GM19240 (cell line): ENCODE results near the gene FGD3.
"Not testable (repeated sequence)": the region's sequence is repeated elsewhere in the genome, so short reads cannot be mapped to it uniquely, and the experiment has no call there.

Source experiments
- DNase-seq: peaks from one replicate; pipeline ENCODE4 v3.0.0; 2011; ENCODE audit warnings: low spot score; ENCODE audit not compliant: insufficient read length

The FGD3 gene, protein sequence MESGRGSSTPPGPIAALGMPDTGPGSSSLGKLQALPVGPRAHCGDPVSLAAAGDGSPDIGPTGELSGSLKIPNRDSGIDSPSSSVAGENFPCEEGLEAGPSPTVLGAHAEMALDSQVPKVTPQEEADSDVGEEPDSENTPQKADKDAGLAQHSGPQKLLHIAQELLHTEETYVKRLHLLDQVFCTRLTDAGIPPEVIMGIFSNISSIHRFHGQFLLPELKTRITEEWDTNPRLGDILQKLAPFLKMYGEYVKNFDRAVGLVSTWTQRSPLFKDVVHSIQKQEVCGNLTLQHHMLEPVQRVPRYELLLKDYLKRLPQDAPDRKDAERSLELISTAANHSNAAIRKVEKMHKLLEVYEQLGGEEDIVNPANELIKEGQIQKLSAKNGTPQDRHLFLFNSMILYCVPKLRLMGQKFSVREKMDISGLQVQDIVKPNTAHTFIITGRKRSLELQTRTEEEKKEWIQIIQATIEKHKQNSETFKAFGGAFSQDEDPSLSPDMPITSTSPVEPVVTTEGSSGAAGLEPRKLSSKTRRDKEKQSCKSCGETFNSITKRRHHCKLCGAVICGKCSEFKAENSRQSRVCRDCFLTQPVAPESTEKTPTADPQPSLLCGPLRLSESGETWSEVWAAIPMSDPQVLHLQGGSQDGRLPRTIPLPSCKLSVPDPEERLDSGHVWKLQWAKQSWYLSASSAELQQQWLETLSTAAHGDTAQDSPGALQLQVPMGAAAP

DNA sequence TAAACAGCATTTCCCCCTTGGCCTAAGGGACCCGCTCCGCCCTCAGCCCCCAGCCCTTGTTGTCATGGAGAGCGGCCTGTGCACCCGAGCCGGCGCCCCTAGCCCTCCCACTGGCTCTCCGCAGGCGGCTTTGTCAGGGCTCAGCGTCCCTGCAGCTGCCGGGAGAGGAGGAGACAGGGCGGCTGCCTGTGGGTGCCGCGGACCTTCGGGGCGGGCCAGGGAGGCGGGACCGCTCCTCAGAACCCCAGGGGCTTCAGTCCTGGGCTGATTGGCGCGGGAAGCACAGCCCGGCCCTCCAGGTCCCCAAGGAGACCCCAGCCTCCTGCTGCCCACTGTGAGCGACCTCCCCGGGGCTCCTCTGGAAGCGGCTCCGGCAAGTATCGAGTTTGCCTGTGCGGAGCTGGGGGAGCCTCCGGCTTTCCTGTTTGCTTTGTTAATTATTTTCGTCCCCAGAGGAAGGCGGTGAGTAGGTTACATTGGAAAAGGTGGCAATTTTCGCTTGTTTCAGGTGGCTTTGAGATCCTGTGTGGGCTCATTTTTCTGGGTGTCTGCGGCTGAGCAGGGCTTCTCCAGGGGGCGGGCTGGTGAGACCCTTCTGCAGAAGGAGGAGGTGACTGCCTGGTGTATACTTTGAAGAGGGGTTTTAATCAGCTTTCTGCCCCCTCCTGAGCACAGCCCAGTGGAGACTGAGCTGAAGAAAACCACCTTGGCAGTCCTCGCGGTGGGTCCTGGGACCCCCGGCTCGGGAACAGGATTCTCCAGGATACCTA is at the start of gene FGD3:
Gene FGD3 (plus strand): TSS at position 256 of the 770 bp plus-strand sequence. CDS start 28,734 bp downstream, outside the sequence.
- no peak for DNase-seq

DNA sequence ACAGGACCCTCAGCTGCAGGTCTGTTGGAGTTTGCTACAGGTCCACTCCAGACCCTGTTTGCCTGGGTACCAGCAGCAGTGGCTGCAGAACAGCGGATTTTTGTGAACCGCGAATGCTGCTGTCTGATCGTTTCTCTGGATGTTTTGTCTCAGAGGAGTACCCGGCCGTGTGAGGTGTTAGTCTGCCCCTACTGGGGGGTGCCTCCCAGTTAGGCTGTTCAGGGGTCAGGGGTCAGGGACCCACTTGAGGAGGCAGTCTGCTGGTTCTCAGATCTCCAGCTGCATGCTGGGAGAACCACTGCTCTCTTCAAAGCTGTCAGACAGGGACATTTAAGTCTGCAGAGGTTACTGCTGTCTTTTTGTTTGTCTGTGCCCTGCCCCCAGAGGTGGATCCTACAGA is 42.2 kb upstream of the FGD3 start:
- not testable (repeated sequence) for DNase-seq

DNA sequence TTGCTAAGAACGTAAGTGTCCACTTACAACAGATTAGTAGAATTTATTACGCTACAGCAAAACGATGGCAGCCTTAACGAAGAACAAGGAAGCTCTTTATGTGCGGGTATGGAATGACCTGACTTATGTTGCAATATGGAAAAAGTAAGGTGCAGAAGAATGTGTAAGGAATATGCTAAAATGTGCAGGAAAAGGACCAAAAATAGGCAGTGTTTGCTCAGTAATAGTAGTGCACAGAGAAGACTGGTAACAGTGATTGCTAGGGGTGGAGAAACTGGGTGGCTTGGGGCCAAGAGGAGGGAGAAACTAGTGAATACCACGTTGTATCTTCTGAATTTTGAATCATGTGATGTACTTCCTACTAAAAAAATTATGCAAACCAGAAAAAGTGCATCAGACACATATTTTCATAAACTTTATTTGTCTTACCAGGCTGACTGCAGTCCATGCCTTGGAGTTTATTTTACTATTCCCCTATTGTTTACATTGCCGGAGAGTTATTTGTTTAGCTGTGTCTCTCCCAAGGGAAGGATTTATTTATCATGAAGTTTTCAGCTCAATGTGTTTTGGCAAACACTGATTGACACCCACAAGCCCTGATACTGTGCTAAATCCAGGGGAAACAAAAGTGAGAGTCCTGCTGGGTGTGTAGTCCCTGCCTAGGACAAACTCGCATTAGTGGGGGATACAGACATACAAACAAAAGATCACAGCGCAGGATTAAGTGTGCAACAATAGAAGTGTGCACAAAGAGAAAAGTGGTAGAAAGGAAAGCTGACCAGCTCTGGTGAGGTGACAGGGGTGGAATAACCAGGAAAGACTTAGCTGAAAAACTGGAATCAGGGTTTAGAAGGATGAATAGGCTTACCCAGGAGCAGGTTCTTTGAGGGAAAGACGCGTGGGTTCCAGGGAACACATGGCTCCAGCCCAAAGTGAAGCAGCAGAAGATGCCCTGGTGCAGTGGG is 35.5 kb upstream of the FGD3 start:
- DNase-seq, result no peak

DNA sequence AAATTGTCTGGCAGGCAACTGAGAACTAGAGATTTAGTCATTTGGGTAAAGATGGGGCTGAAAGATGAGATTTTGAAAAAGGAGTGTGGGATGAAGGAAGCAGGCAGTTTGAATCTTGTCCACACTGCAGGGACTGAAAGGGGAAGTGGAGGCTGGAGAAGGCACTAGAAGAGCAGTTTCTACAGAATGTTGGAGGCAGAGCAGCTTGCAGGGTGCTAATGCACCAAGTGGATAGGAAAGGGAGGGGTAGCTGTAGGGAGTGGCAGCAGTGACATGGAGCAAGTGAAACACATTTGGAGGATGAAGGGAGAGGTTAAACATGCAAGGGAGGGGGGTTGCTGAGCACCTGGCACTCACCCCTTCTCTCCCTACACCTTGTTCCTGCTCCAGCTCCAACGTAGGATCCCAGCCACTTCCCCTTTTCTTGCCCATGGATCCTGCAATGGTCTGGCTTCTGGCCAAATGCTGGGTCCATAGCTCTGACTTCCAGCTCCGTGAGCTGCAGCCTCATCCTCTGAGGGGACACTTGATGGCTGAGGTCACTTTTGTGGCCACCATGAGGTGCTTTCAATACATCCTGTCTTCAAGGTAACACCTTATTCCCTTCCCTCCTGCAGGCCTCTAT is 30.0 kb upstream of the FGD3 start:
- no peak for DNase-seq

DNA sequence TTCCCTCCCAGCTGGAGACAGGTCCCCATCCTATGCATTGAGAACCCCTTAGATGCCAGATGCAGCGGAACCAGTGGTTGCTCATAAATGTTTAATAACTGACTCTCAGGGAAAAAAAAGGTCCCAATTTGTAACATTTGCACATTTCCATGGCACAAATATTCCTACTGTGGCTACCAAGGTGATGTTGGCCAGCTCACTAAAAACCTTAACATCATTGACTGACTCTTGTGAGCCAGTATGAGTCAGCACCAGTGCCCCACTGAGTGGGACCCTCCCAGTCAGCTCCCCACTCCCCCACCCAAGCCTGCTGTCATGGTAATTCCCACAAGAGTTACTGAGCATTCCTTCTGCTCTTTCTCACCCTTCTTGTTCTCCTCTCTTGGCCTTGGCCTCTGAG is 26.9 kb upstream of the FGD3 start:
- DNase-seq, result no peak

DNA sequence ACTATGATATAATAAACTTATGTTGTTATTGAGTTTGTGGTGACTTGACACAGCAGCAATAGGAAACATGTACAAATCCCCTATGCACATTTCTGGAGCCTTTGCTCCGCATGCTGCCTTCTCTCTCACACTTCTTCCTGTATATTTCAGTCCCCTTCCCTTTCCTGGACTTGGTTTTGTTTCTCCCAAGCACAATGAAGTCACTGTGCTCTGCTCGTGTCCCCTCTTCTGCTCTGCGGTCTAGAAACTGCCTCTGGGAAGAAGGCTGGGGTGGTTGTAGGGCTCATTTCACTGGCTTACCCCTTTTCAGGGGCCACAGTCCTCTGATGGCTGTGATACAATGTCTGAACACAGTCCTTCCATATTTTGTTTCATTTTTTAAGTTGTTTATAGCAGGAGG is 15.7 kb upstream of the FGD3 start:
- DNase-seq, result no peak

DNA sequence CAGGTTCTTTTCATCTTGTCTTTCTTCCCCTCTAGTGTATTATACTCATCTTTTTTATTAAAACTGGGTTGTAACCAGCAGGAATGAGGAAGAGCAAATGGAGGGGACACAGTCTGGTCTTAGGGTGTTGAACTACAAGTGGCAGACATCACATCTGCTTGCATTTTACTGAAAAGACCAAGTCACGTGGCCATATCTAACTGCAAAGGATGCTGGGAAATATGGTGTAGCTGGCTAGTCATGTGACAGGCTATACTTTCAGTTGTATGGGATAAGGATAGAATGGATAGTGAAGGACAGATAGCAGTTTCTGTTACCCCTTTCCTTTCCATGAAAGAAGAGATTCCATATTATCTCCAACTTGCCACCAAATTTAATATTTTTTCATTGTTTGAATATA is 13.0 kb upstream of the FGD3 start:
- no peak for DNase-seq

DNA sequence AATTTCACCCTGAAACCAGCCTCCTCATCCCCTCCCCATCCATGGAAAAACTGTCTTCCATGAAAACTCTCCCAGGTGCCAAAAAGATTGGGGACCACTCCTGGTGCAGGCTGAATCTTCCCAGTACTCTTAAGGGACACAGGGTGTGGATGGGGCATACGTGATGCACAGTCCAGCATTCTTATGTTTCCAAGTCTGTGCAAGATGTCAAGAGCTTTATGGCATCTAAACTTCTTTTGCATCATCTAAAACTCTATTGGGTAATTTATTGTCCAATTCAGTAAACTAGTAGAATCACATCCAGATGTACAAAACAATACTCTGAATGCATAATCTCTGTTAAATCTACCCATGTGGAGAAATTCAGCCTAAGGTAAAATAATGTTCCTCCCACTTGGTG is 9.3 kb upstream of the FGD3 start:
- DNase-seq, result no peak

DNA sequence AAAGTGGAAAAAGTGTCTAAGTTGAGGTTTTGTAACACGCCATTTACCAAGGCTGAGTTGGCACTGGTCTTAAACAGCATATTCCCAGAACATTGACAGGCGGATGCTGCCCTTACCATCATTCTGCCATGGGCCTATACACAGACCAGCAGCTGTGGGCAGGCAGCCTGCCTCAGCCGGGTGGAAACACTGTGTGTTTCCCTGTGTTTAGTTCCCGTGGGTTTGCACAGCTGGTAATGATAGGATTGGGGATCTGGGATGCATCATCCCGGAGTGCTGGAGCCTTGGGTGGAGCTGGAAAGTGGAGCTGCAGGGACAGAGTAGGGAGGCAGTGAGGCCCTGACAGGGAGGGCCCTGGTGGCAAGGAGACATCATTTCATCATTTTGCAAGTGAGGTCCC is 5.5 kb upstream of the FGD3 start:
- DNase-seq, result no peak

DNA sequence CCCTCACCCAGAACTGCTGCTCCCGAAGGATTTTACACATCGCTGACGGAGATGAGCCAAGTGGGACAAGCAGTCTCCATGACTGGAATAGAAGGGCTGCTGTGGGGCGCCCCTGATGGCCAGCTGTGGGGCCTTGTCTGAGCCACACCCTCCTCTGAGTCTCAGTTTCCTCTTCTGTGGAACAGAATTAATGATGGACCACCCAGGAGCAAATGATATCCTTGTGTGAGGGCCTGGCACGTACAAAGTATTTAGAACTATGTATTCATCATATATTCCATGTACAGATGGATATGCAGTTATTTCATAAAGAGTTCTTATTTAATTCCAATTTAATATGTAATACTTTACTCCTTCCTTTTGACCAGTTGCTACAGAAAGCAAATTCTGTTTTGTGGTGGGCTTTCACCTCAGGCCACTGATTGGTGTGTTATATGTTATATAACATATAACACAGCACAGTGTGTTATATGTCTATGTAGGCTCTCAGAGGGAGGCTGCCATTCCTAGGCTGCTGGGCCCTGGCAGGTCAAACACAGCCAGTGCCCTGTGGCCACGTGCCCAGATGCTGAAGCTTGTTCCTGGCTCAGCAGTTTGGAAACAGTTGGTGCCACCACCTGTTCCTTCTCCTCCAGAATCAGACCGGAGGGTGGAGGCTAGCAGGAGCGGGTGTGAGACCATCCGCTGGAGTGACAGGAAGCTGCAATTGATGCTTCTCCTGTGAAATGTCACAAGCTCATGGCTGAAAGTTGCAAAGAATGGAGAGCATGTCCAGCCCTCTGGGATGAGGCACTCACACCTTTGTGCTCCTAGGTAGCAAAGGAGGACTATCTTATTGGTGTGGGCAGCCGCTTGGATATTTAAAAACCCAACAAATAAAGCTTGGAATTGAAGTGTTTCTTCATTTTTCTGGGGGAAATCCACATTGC is 4.4 kb upstream of the FGD3 start:
- DNase-seq, result no peak

DNA sequence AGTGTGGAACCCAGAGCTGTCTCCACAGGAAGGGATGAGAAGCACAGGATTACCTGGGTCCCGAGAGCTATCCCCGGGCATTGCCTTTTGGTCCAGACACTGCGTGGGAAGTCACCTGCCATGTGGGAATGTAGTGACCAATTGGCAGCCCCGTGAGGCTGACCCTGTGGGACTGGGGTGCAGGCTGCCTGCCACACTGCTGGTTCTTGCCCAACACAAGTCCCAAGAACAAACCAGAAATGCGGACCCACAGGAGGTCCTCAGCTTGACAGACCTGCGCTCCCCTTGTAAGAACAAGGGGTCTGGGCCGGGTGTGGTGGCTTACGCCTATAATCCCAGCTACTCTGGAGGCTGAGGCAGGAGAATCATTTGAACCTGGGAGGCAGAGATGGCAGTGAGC is 2.4 kb upstream of the FGD3 start:
- no peak for DNase-seq

DNA sequence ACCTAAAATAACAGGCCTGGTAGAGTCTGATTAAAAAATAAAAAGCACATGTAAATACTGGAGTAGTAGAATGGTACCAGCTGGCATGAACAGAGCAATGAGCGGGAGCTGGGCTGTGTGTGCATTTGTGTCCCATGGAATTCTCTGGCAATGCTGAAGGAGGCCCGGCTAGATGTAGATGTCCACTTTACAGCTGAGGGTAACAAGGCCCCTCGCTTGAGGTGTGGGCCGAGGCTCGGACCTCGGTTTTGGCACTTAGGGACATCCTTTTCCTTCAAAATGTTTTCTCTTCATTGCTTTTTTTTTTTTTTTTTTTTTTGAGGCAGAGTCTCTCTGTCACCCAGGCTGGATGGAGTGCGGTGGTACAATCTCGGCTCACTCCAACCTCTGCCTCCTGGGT is 1.5 kb upstream of the FGD3 start:
- DNase-seq, result no peak

DNA sequence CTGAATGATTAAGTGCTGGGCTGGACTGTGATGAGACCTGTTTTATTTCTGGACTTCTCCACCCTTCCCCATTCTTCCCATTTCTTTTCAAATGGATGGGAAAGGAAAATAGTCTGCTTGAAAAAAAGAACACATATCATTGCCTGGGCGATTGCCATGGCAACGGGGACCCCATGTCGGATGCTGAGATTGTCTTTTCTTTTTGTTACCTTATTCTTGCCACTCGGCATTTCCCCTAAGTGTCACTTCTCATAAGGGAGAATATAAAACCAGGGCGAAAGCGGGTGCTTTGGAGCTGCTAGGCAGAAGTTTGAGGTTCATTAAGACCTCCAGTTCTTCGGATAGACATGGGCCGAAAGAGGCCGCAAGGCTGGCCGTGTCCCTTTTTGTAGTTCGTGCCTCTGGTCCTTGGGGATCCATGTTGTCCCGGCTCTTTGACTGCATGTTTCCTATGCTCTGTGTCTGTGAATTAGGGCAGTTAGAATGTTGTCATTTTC is 763 bp downstream of the FGD3 start:
- DNase-seq, result no peak

DNA sequence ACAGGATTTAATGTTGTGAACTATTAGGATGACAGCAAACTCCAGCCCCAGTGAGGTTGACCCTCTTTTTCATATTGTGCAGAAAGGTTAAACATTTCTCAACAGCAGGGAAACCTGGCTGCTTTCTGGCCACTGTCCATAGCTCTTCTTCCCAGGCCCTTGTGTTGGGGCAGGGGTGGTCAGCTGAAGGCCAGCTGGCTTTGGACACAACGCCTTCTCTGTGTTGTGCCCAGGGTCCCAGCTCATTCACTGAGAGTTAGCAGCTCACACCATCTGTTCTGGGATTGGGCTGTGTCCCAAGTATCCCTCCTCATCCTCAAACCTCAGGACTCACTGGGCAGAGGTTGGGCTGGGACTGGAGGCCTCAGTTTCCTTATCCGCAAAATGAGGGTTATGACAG is 1.3 kb downstream of the FGD3 start:
- no peak for DNase-seq

DNA sequence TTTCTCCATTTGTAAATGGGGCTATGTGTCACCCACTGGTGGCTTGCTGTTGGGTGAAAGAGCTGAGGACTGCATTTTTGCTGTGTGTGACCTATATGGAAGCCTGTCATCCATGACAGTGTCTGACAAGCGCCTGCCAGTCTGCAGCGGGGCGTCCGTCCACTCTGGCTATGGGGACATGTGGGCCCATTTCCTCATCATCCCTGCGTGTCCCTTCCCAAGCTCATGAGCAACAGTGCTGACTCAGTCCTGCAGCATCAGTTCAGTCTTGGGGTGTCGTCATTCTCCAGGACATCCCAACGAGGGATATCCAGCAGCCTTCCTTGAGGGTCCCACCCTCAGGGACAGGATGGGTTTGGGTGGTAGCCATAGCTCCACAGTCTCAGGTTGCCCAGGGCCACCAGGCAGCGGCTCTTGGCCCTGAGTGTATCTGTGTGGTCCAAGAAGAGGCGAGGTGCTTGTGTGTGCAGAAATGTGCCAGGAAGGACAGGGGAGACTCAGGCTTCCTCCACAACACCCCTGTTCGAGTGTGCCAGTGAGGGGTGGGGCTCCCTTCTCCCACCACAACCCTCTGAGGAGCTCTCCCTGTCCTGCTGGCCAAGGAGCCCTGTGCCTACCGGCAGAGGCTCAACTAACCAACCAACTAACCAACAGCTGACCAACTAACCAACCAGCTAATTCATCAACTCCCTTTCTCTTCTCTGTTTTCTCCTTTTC is 2.1 kb downstream of the FGD3 start:
- DNase-seq, result no peak

DNA sequence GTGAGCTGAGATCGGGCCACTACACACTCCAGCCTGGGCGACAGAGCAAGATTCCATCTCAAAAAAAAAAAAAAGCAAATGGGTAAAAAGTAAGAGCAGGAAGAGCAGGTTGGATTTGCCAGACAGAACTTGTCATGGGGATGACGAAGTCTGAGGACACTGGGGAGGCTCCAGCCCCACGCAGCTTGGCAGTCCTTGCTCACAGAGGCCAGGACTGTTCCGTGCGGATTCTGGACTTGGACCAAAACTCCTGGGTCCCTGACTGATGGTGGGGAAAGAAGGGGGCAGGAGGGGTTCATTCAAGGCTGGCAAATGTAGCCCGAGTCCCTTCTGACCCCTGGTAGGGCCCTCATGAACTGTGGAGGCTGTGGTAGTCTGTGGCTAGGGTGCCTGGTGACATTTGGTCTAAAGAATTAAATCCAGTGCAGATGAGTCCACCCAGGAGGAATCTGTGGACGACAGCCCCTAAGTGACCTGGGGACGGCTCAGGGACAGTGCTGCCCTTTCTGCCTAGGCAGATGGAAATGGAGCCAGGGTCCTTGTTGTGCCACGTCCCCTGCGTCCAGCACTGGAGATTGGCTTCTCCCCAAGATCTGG is 3.1 kb downstream of the FGD3 start:
- no peak for DNase-seq

DNA sequence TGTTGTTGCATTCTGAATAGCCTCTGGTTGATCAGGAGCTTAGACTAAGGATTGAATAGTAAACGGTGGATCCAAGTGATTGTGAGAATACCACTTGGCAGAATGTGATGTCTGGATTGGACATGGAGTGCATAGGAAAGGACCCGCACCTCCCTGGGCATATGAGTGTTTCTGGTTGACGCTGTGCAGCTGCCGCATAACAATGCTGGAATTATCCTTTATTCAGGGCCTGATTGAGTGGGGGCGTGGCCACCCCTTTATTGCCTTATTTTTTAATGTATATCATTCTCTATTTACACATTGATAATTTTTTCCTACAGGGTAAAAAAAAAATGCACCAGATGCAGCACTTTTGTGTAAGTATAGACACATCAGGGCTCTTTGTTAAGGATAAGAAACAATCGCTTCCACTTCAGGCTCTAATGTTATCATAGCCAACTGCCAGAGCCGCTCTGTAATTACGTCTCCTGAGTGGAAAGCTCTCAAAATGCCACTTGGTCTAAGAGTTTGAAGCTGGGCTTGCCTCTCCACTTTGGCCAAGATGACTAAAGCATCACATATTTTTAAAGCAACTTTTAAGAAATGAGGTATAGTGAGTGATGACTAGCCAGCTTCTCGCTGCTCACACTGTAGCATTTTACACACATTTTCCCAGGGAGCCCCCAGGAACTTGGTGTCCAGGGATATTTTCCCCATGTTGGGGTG is 5.7 kb downstream of the FGD3 start:
- no peak for DNase-seq
